ENCODE measurements around the gene ANO1.

ANO1 gene

DNA sequence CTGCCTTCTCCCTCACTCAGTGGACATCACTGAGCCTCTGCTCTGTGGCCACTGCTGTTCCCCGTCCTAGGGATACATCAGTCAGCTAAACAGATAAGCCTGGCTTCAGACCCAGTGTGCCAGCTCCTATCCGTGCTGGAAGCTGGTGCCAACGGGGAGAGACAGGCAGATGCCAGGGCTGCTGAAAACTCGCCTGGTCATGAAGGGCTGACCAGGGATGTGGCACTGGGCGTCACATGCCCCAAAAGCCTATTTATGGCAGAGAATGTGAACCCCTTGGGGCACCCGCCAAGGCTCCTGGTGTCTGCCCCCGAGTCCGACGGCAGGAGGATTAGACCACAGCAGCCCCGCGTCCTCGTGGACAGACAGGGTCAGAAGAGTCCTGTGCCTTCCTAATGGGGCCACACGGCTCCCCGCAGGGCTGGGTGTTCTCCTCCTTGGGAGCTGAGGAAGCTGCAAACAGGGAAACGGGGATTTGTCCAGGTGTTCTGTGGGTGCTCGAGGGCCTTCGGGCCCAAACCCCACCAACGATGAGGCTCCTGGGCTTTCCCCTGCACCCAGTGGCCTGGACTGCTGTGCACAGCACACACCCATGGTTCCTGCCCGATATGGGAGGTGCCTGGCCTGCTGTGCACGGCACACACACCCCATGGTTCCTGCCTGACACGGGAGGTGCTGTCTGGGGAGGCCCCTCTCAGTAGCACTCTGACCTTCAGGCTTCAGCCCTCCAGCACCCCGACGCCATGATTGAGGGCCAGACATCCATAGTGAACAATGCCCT, 19.9 kb downstream of the ANO1 start:
- DNase-seq: no peak

DNA sequence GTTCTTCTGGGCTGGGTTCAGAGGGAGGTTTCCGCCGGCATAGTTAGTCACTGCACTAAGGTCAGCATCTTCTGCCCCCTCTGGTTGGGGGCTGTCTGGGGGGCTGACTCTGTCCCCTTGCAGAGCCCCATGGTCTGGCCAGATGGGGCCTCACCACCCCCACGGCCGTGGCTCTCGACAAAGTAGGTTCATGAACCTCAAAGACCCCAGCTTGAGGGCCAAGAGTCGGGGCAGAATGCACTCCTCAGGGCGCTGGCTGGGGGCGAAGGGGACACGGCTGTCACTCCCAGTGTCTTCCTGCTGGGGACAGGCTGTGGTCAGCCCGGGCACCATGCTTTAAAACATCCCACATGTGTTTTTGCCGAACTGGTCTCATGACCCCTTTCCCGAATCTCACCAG, 20.8 kb downstream of the ANO1 start:
- no peak for DNase-seq

DNA sequence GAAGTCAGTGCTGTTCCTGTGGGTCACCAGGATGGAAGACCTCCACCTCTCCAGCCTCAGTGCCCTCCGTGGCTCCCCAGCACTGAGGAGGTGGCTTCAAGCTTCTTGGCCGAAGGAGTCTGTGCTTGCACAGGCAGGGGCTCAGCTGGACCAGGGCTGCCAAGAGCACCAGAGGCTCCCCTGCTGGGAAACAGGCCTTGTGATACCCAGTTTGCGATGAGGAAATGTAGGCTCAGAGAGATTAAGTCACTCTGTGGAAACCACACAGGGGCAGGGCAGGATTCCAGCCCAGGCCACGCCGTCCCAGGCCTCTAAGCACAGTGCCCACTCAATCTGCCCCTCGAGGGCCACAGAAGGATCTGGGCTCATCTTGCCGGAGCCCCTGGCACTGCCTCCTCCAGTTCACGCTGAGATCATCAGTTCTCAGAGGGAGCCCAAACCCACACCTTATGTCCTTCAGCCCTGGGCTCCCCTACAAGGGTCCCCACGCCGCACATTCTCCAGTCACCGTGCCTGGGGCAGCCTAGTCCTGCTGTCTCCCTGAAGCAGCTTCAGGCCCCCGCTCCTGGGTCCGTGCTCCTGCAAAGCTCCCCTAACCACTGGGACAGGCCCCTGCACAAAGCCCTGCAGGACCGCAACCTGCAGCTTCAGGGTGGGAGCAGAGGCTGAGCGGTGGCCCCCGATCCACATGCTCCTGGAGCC, 21.6 kb downstream of the ANO1 start:
- DNase-seq: no peak

- no peak for DNase-seq
Measured at GRCh38 chr11:70100280-70100603, 22.1 kb downstream of the ANO1 start.

DNA sequence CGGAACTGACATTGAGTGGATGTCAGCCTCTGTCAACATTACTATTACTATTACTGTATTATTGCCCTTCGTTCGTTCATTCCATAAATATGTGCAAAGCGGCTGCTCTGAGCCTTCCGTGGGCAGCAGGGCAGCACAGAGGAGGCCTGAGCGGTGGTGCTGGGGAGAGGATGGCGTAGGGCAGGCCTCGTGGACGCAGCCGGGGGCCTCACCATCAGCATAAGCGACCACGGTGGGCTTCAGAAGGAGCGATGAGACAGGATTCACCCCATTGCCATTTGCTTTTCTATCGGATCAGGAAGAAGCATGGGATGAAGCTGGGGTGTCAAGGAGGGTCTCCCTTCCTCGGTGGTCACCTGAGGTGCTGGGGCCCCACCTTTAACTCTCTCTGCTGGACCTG, 22.7 kb downstream of the ANO1 start:
- no peak for DNase-seq

GRCh38 chr11:70103256-70103975, 25.3 kb downstream of the ANO1 start:
- DNase-seq: no peak

- no peak for DNase-seq
Measured at GRCh38 chr11:70104419-70104818, 26.3 kb downstream of the ANO1 start.

DNA sequence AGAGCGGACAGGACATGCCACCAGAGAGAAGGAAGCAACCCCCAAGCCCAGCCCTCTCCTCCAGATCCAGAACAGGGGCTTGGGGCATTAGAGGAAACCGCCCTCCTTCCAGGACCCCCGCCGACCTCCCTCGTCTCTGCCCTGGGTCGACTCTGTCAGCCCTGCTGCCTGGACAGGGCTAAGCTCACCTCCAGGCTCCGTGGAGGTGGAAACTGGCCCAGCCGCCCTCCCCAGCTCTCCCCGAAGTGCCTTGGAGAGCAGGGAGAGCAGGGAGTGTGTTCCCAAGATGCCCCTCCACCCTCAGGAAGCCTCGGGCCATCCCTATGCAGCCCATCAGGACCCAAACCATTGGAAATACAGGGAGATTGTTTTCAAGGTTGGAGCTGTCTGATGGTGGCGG, 26.8 kb downstream of the ANO1 start:
- no peak for DNase-seq

- no peak for DNase-seq
Measured at GRCh38 chr11:70105369-70105754, 27.2 kb downstream of the ANO1 start.

- DNase-seq: no peak
Measured at GRCh38 chr11:70105755-70106571, 27.8 kb downstream of the ANO1 start.

GRCh38 chr11:70106757-70107156, 28.6 kb downstream of the ANO1 start:
- no peak for DNase-seq

- no peak for DNase-seq
Measured at GRCh38 chr11:70107191-70107590, 29.1 kb downstream of the ANO1 start.

DNA sequence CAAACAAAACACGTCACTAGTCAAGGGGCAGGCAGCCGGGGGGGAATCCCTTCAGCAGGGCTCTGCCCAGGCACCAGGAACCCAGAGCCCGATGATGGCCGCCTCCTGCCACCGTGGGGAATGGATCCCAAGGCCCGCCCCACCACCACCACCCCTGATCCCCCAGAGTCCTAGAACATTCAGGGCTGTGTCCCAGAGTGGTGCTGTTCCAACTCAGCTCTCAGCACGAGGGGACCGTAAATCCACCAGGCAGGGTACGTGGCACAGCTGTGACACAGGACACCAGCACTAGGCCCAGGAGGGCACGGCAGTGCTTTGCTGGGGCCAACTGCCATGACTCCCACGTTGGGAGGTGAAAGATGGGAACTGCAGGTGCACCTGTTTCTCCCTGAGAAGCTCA, 29.6 kb downstream of the ANO1 start:
- DNase-seq: no peak

DNA sequence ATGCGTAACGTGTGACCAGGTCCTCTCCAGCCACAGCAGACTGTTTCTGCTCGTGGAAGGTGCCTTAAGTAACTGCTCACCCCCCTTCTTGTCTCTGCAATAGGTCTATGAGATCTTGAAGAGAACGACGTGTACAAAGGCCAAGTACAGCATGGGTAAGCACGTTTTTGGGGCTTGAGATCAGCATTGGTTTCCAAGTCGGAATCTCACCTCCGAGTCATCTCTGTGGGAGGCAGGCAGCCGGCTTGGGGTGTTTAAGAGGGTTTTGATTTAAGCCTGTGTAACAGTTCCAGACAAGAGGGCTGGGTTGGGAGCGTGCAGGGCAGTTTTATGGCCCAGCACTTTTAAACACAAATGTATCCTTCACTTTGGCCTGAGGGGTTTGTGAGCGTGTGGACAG, 30.1 kb downstream of the ANO1 start:
- no peak for DNase-seq

DNA sequence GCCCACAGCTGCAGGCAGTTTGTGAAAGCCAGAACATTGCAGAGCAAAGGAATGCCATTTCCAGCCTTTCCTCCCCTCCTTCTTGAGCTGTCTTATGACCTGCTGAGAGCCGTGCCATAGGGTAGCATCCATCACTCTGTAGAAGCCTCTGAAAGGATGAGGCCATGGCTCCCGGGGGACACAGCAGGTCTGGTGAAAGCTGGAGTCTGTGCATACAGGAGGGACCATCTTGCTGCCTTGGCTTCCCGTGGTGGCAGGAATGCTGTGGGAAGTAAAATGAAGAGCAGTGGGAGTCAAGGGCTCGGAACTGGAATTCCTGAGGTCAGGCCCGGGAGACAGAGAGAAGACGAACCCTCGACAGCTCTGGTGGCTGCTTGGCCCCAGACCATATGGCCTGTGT, 30.9 kb downstream of the ANO1 start:
- DNase-seq: no peak

DNA sequence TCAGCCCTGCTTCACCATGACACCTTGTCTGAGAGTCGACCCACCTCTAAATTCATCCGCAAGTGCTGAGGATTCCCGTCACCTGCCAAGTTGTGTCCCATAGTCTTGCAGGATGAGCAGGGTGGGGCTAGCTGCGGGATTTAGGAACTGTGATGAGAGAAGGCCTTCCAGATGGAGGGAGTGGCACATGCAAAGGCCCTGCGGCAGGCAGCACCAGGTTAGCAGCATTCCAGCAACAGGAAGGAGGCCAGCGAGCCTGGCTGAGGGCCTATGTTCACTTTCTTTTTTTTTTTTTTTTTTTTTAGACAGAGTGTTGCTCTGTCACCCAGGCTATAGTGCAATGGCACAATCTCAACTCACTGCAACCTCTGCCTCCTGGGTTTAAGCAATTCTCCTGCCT, 31.8 kb downstream of the ANO1 start:
- DNase-seq: no peak

DNA sequence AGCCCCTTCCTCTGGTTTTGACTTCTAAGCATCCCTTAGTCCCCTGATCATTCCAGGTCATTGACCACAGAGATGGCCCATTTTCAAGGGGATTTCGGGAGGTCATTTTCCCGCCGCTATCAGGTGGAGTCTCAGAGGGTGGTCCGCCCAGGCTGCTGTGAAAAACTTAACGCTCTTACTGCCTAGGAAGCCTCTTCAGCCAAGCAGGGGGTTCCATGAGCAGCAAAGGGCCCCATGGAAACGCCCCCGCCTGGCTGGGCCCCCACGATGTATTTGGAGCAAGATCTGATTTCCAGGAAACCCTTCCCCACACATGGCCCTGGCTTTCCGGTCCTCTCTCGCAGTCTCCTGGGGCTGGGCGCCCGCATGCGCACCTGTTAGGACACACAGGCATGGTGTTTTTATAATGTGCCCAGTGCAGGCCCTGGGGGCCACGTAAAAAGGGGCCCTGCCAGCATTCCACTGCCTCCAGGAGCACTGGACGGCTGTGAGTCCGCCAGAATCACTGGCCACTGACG, 32.5 kb downstream of the ANO1 start:
- DNase-seq: no peak

GRCh38 chr11:70111269-70112016, 33.3 kb downstream of the ANO1 start:
- no peak for DNase-seq

DNA sequence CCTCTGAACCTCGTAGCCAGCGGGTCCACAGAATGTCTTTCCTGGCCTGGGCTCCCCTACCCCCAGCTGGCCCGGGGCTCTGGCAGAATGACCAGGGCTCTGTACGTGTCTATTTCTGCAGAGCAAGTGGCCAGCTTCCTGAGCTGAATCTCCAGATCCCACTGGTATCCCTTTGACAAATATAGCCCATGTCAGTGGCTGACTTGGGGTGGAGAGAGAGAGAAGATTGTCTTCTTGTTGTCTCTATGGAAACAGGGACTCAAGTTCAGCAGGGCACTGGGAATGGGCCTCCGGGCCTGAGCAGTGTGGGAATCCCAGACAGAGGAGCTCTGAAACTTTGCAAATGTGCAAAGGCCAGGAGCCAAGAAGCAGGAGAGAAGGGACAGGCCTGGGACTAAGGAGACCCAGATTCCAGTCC, 33.9 kb downstream of the ANO1 start:
- no peak for DNase-seq

GRCh38 chr11:70113801-70114200, 35.7 kb downstream of the ANO1 start:
- DNase-seq: no peak

GRCh38 chr11:70115778-70116177, 37.7 kb downstream of the ANO1 start:
- DNase-seq: no peak

DNA sequence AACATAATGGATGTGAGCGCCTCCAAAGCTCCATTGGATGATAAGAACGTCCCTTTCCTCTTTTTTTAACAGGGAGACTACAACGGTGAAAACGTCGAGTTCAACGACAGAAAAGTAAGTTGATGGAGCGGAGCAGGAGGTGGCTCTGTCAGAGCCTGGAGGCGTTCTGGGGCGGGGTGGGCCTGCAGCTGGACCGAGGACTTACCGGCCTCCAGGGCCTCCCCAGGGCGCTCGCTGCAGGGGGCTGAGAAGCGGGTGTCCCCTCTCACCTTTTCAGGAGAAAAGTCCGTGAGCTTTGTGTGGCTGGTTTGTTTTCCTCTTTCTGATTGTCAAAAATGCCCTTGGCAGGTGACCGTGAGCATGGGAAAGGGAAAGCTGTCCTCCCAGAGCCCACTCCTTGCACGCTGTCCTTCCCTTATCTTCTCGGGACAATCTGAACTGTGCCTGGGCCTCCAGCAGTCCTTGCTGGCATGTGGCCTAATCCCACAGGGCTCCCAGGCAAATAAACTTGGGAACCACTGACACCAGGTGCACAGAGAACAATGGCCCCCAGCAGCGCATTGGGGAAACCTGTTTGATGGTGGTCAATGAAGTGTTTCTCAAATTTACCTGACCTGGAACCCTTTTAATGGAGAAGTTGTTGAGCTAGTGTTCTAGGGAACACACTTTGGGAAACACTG, 38.4 kb downstream of the ANO1 start:
- DNase-seq: no peak
